ENCODE data around the gene TP53RK.

DNA sequence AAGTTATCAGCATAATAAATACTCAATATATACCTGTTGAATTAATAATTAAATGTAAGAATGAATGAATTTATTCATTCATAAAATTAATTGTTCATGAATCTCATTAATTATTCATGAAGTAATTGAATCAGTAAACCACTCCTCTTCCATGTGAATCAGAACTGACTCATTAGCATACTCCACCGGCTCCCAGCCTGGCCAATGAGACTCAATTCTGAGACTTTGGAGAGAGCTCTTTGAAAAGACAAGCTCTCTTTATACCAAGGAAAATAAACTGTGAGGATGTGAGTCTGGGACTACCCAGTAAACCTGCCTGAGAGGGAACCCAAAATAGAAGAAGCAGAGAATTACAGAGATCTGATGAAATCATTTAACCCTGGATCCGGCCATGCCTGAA is 11.8 kb upstream of the TP53RK start:
- TF ChIP-seq, protein P1, sequence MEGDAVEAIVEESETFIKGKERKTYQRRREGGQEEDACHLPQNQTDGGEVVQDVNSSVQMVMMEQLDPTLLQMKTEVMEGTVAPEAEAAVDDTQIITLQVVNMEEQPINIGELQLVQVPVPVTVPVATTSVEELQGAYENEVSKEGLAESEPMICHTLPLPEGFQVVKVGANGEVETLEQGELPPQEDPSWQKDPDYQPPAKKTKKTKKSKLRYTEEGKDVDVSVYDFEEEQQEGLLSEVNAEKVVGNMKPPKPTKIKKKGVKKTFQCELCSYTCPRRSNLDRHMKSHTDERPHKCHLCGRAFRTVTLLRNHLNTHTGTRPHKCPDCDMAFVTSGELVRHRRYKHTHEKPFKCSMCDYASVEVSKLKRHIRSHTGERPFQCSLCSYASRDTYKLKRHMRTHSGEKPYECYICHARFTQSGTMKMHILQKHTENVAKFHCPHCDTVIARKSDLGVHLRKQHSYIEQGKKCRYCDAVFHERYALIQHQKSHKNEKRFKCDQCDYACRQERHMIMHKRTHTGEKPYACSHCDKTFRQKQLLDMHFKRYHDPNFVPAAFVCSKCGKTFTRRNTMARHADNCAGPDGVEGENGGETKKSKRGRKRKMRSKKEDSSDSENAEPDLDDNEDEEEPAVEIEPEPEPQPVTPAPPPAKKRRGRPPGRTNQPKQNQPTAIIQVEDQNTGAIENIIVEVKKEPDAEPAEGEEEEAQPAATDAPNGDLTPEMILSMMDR (conservative IDR thresholded peaks at IDR 0.05), result no peak
- no peak for TF ChIP-seq ZFX (IDR thresholded peaks at IDR 0.05)
